G401.6 (cell line): ENCODE results near the gene SLC6A20.
A peak's percentile ranks its signal among the peaks of the same experiment; 100 is the strongest.
"Not testable (repeated sequence)": the region's sequence is repeated elsewhere in the genome, so short reads cannot be mapped to it uniquely, and the experiment has no call there.

Experiments
- FAIRE-seq: peaks from 2 replicates; lab custom pipeline; 2012; peaks lifted over from hg19 to GRCh38; lab: Jason Lieb, UNC

The SLC6A20 gene

GRCh38 chr3:45758871-45759270, 37.5 kb downstream of the SLC6A20 start:
- no peak for FAIRE-seq

- not testable (repeated sequence) for FAIRE-seq
These were observed 39.2 kb downstream of the SLC6A20 start for GRCh38 chr3:45757141-45757540.

- no peak for FAIRE-seq
These were observed 40.3 kb downstream of the SLC6A20 start for GRCh38 chr3:45756055-45756454.

GRCh38 chr3:45754461-45754860, 41.9 kb downstream of the SLC6A20 start:
- FAIRE-seq, result no peak

GRCh38 chr3:45753095-45753494, 43.2 kb downstream of the SLC6A20 start:
- no peak for FAIRE-seq

- no peak for FAIRE-seq
These were observed 44.6 kb downstream of the SLC6A20 start for GRCh38 chr3:45751537-45752242.

- FAIRE-seq, result no peak
These were observed 46.5 kb downstream of the SLC6A20 start for GRCh38 chr3:45749880-45750279.

GRCh38 chr3:45749036-45749600, 47.2 kb downstream of the SLC6A20 start:
- FAIRE-seq, result not testable (repeated sequence)

GRCh38 chr3:45748068-45748467, 48.3 kb downstream of the SLC6A20 start:
- FAIRE-seq, result no peak

- no peak for FAIRE-seq
These were observed 49.3 kb downstream of the SLC6A20 start for GRCh38 chr3:45746777-45747622.

- FAIRE-seq, result no peak
These were observed 50.1 kb downstream of the SLC6A20 start for GRCh38 chr3:45746165-45746776.

GRCh38 chr3:45742461-45743089, 53.8 kb downstream of the SLC6A20 start:
- FAIRE-seq, result no peak

GRCh38 chr3:45741742-45742460, 54.4 kb downstream of the SLC6A20 start:
- FAIRE-seq, result no peak

- FAIRE-seq, result no peak
These were observed 55.1 kb downstream of the SLC6A20 start for GRCh38 chr3:45741247-45741646.

GRCh38 chr3:45739991-45740390, 56.3 kb downstream of the SLC6A20 start:
- FAIRE-seq, result no peak

- no peak for FAIRE-seq
These were observed 59.1 kb downstream of the SLC6A20 start for GRCh38 chr3:45737234-45737633.

- FAIRE-seq, result no peak
These were observed 59.6 kb downstream of the SLC6A20 start for GRCh38 chr3:45736707-45737106.

- FAIRE-seq, result no peak
These were observed 65.8 kb downstream of the SLC6A20 start for GRCh38 chr3:45730409-45731154.

GRCh38 chr3:45729614-45730013, 66.7 kb downstream of the SLC6A20 start:
- FAIRE-seq, result peak; percentile 30

GRCh38 chr3:45724911-45725310, 71.4 kb downstream of the SLC6A20 start:
- no peak for FAIRE-seq
